HT-29 (cell line): ENCODE measurements around the gene NMT1. TPM values are rescaled to one million over a fixed set of nuclear protein-coding genes. Genes with fewer than 3 reads are reported as not detected.
A peak's percentile ranks its signal among the peaks of the same experiment; 100 is the strongest.

ENCODE experiments used
- DNase-seq: peaks from one replicate; pipeline ENCODE4 v3.0.0-alpha.2; 2015; ENCODE audit warnings: low spot score
- total RNA-seq: library from RNA; depleted of rRNA; stranded (reverse); fragments of >200 nt; shearing (Covaris generic); gene quantifications from 2 replicates; pipeline ENCODE4 v1.2.3, GENCODE V29; 2014; rRNA removed

NMT1 gene
- total RNA-seq: 59.2 and 77.1 TPM in 2 replicates

- peak; percentile 100 for DNase-seq
Measured at GRCh38 chr17:45060797-45061605, at the start of gene NMT1. Gene NMT1, plus strand, starts transcription at chr17:45061317. Its CDS starts 13 bp downstream, at chr17:45061330.

- DNase-seq: no peak
Measured at GRCh38 chr17:45011767-45012166, 49.4 kb upstream of the NMT1 start.

GRCh38 chr17:45013021-45013997 is 47.8 kb upstream of the NMT1 start:
- no peak for DNase-seq

GRCh38 chr17:45016237-45016636 is 44.9 kb upstream of the NMT1 start:
- no peak for DNase-seq

- no peak for DNase-seq
Measured at GRCh38 chr17:45016823-45017222, 44.3 kb upstream of the NMT1 start.

- DNase-seq: no peak
Measured at GRCh38 chr17:45018514-45018847, 42.6 kb upstream of the NMT1 start.

- peak; percentile 53 for DNase-seq
Measured at GRCh38 chr17:45018848-45019711, 42.0 kb upstream of the NMT1 start.

- no peak for DNase-seq
Measured at GRCh38 chr17:45020354-45021138, 40.6 kb upstream of the NMT1 start.

- DNase-seq: peak; percentile 62
Measured at GRCh38 chr17:45021607-45022287, 39.4 kb upstream of the NMT1 start.

GRCh38 chr17:45022288-45022648 is 38.8 kb upstream of the NMT1 start:
- no peak for DNase-seq

- DNase-seq: no peak
Measured at GRCh38 chr17:45022655-45023339, 38.3 kb upstream of the NMT1 start.

GRCh38 chr17:45029096-45029495 is 32.0 kb upstream of the NMT1 start:
- no peak for DNase-seq

- no peak for DNase-seq
Measured at GRCh38 chr17:45029758-45030423, 31.2 kb upstream of the NMT1 start.

GRCh38 chr17:45030733-45031132 is 30.4 kb upstream of the NMT1 start:
- DNase-seq: no peak

GRCh38 chr17:45031231-45032173 is 29.6 kb upstream of the NMT1 start:
- DNase-seq: no peak

GRCh38 chr17:45032174-45032541 is 29.0 kb upstream of the NMT1 start:
- DNase-seq: no peak

GRCh38 chr17:45034599-45034998 is 26.5 kb upstream of the NMT1 start:
- DNase-seq: no peak

- no peak for DNase-seq
Measured at GRCh38 chr17:45035848-45036247, 25.3 kb upstream of the NMT1 start.
